GM12878 (cell line): ENCODE results near the gene FTO. TPM values are rescaled to one million over a fixed set of nuclear protein-coding genes. Genes with fewer than 3 reads are reported as not detected.

ENCODE experiments used
- ATAC-seq: fragments of 200-7000 bp; cut with Tn5 transposase; 3 replicates; pipeline ENCODE4 v1.9.1; 2020; ENCODE audit warnings: mild to moderate bottlenecking, moderate library complexity
- BruUV-seq: library from RNA; stranded (reverse); fragments of 400-500 nt; replicated peaks from 2 replicates; lab custom pipeline; 2021; lab: Mats Ljungman, UMichigan
- CTCF ChIA-PET: fragments of 300-600 bp; sonication (Branson Sonifier 250); formaldehyde crosslinking; extraction: SDS; loops from one replicate; lab custom pipeline; 2021; ENCODE audit warnings: inconsistent platforms; lab: Yijun Ruan, JAX
- POLR2A ChIA-PET: fragments of 350-600 bp; formaldehyde crosslinking; extraction: SDS; loops from one replicate; lab custom pipeline; 2021; ENCODE audit warnings: inconsistent platforms; lab: Charles Lee
- RAD21 ChIA-PET: fragments of 300-600 bp; sonication (Branson Sonifier 250); formaldehyde crosslinking; loops from one replicate; lab custom pipeline; 2023; ENCODE audit warnings: antibody characterized with exemption; ENCODE audit not compliant: unreplicated experiment; lab: Charles Lee
- SMC1A ChIA-PET: fragments of 300-600 bp; sonication (Branson Sonifier 250); formaldehyde crosslinking; loops from one replicate; lab custom pipeline; 2023; ENCODE audit not compliant: unreplicated experiment, uncharacterized antibody; lab: Charles Lee
- DNase-seq: peaks from one replicate; pipeline ENCODE4 v3.0.0-alpha.2; 2011; ENCODE audit warnings: low read depth, low spot score
- FAIRE-seq: peaks from 3 replicates; lab custom pipeline; 2011; peaks lifted over from hg19 to GRCh38; lab: Jason Lieb, UNC
- H2AFZ ChIP-seq: 2 replicates; pipeline ENCODE4 v1.6.0; 2011; ENCODE audit warnings: low read depth, low read length, control low read depth; ENCODE audit not compliant: control insufficient read depth
- H3K27ac ChIP-seq: 2 replicates; pipeline ENCODE4 v1.5.1; 2011; ENCODE audit warnings: control low read depth; ENCODE audit not compliant: control insufficient read depth, insufficient read depth
- H3K27me3 ChIP-seq, 2 experiments: replicated peaks in 1 of 2; 2 replicates each; pipeline versions ENCODE4 v1.6.0 to v1.6.1; 2011; ENCODE audit warnings: low read length in 1 of 2; ENCODE audit not compliant: control insufficient read depth in 2 of 2, insufficient read depth in 2 of 2
- H3K36me3 ChIP-seq, 2 experiments: 2 replicates each; pipeline ENCODE4 v1.5.1; 2011; ENCODE audit warnings: low read length in 1 of 2; ENCODE audit not compliant: control insufficient read depth in 2 of 2, insufficient read depth in 2 of 2
- H3K4me1 ChIP-seq: 2 replicates; pipeline ENCODE4 v1.6.1; 2011; ENCODE audit warnings: mild to moderate bottlenecking, low read length, moderate library complexity, mixed read lengths; ENCODE audit not compliant: control insufficient read depth, insufficient read depth
- H3K4me2 ChIP-seq: 2 replicates; pipeline ENCODE4 v1.6.0; 2011; ENCODE audit warnings: control low read depth; ENCODE audit not compliant: control insufficient read depth, insufficient read depth
- H3K4me3 ChIP-seq: fragments of 200-600 bp; sonication (generic); 2 replicates; pipeline ENCODE4 v1.5.1; 2016
- H3K79me2 ChIP-seq: 2 replicates; pipeline ENCODE4 v1.6.0; 2011; ENCODE audit warnings: low read length; ENCODE audit not compliant: control insufficient read depth, insufficient read depth
- H3K9ac ChIP-seq: 2 replicates; pipeline ENCODE4 v1.8.0; 2011; ENCODE audit warnings: low read length, control low read depth, mixed read lengths; ENCODE audit not compliant: control insufficient read depth, insufficient read depth
- H3K9me3 ChIP-seq: replicated peaks from 3 replicates; pipeline ENCODE4 v1.5.1; 2011; ENCODE audit warnings: mild to moderate bottlenecking, low read length; ENCODE audit not compliant: control insufficient read depth, insufficient read depth
- H4K20me1 ChIP-seq: 2 replicates; pipeline ENCODE4 v1.6.0; 2011; ENCODE audit not compliant: control insufficient read depth, insufficient read depth
- CHD1 ChIP-seq: IDR thresholded peaks from 2 replicates; pipeline ENCODE4 v1.6.1; 2012; ENCODE audit warnings: low read depth, low read length, improper control_type of control experiment
- CUX1 ChIP-seq: IDR thresholded peaks from 2 replicates; pipeline ENCODE4 v1.6.1; 2012; ENCODE audit warnings: improper control_type of control experiment, low read depth, low read length; ENCODE audit not compliant: insufficient replicate concordance
- EZH2 ChIP-seq: IDR thresholded peaks from 2 replicates; pipeline ENCODE4 v1.6.1; 2012; ENCODE audit warnings: low read depth, mild to moderate bottlenecking, control low read depth, inconsistent platforms, low read length, borderline replicate concordance; ENCODE audit not compliant: control insufficient read depth
- WGBS: methylation state at CpG from one replicate; pipeline ENCODE4 v1.1.6; 2016; ENCODE audit warnings: low lambda C conversion rate; ENCODE audit not compliant: insufficient replicate concordance, insufficient coverage; ENCODE audit errors: missing lambda C conversion rate; 5-methylcytosine and 5-hydroxymethylcytosine counted together
- in situ Hi-C: fragments of 300-500 bp; cut with MboI; formaldehyde crosslinking; loops from 9 replicates; pipeline ENCODE4 v1.14.3; 2018; ENCODE audit warnings: mixed read lengths
- intact Hi-C: fragments of 100-400 bp; cut with micrococcal nuclease; formaldehyde crosslinking; loops from one replicate; pipeline ENCODE4 v1.14.2; 2022; ENCODE audit not compliant: unreplicated experiment
- polyA plus RNA-seq, 11 experiments: library from polyadenylated mRNA; depleted of rRNA in 4 of 11; unstranded in 6 of 11; stranded (reverse) in 5 of 11; fragments of >200 nt; fragmentation: Nextera tagmentation in 4 of 11; fragmentation: Illumina TruSeq in 1 of 11; extraction: Ambion mirVana in 4 of 11; extraction: Trizol in 1 of 11; gene quantifications; 1 replicate in 1 of 11; 2 replicates in 10 of 11; pipeline versions ENCODE4 v1.2.1 to v1.2.3, GENCODE V29; 2011 to 2016; ENCODE audit warnings: inconsistent platforms in 2 of 11, missing spikeins in 2 of 11, low read depth in 1 of 11
- total RNA-seq, 4 experiments: library from RNA; depleted of rRNA in 3 of 4; stranded (reverse); fragments of >200 nt in 3 of 4; fragmentation: Illumina TruSeq in 1 of 4; extraction: Trizol in 1 of 4; gene quantifications; 2 replicates each; pipeline versions ENCODE4 v1.2.1 to v1.2.3, GENCODE V29; 2013 to 2021
- TF ChIP-seq, protein P1 (sequence below): fragments of 450-650 bp; IDR thresholded peaks from 2 replicates; pipeline ENCODE4 v1.6.1; 2018; ENCODE audit warnings: borderline replicate concordance, mild to moderate bottlenecking; ENCODE audit not compliant: partially characterized antibody

FTO gene
- total and polyA plus RNA-seq, 10 of the 15 experiments (the other 5 are each of a cell fraction or from before 2014, with no cell fraction given): 20.1 to 55.0 (median 47.0) TPM

GRCh38 chr16:53689636-53690035 lies 14.3 kb upstream of the FTO start:
- Histone ChIP-seq H4K20me1 (no peaks in the 10 kb centered on the region), H3K4me3 (no peak overlapping the region), H3K27me3 (no peaks in the 10 kb centered on the region), H3K36me3 (no peaks in the 10 kb centered on the region), H2AFZ (no peak overlapping the region), H3K4me2 (no peak overlapping the region), H3K27ac (no peak overlapping the region), H3K79me2 (no peaks in the 10 kb centered on the region), H3K9me3 (no peaks in the 10 kb centered on the region), H3K9ac (no peak overlapping the region), H3K4me1 (no peaks in the 10 kb centered on the region)
- no TSS peak for BruUV-seq
- FAIRE-seq (no peak), DNase-seq (no peak), ATAC-seq (no peak)
- ChIA-PET POLR2A (no interaction called here), CTCF (no interaction called here), SMC1A (interaction anchor here (1.4 kb wide), 1 partner anchor 13 kb away, joined by 3 read pairs; no protein-coding TSS in a partner anchor), RAD21 (no interaction called here)
- TF ChIP-seq CHD1 (no peak), EZH2 (no peak), CUX1 (no peak)
- TF ChIP-seq, protein P1, sequence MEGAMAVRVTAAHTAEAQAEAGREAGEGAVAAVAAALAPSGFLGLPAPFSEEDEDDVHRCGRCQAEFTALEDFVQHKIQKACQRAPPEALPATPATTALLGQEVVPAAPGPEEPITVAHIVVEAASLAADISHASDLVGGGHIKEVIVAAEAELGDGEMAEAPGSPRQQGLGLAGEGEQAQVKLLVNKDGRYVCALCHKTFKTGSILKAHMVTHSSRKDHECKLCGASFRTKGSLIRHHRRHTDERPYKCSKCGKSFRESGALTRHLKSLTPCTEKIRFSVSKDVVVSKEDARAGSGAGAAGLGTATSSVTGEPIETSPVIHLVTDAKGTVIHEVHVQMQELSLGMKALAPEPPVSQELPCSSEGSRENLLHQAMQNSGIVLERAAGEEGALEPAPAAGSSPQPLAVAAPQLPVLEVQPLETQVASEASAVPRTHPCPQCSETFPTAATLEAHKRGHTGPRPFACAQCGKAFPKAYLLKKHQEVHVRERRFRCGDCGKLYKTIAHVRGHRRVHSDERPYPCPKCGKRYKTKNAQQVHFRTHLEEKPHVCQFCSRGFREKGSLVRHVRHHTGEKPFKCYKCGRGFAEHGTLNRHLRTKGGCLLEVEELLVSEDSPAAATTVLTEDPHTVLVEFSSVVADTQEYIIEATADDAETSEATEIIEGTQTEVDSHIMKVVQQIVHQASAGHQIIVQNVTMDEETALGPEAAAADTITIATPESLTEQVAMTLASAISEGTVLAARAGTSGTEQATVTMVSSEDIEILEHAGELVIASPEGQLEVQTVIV: no peak
- in situ Hi-C loops (no loop called here), intact Hi-C loops (no loop called here)
- whole genome bisulfite sequencing: 93% methylated on average over 3 of the region's 3 CpGs
